ENCODE measurements around the gene PADI3. TPM values are rescaled to one million over a fixed set of nuclear protein-coding genes. Genes with fewer than 3 reads are reported as not detected.

The PADI3 gene
- total RNA-seq, 1 experiment from 2014 or later: 0.61 TPM

GRCh38 chr1:17297991-17298390 lies 49.1 kb downstream of the PADI3 start (continued):
- TF ChIP-seq CBFB (CRISPR knock-in tag; IDR thresholded peaks at IDR 0.05; ENCODE audit: low read depth) (no peak), NFATC4 (CRISPR knock-in tag; IDR thresholded peaks at IDR 0.05) (no peak), ZNF281 (CRISPR knock-in tag; IDR thresholded peaks at IDR 0.05) (no peak), FOXJ3 (CRISPR knock-in tag; IDR thresholded peaks at IDR 0.05; ENCODE audit: borderline replicate concordance) (no peak), ZNF396 (CRISPR knock-in tag; IDR thresholded peaks at IDR 0.05; ENCODE audit: borderline replicate concordance) (no peak)

- DNase-seq (ENCODE audit: low spot score) (no peak), ATAC-seq (no peak)
- no peak for TF ChIP-seq ZNF671 (CRISPR knock-in tag; IDR thresholded peaks at IDR 0.05)
- TF ChIP-seq, protein P1, sequence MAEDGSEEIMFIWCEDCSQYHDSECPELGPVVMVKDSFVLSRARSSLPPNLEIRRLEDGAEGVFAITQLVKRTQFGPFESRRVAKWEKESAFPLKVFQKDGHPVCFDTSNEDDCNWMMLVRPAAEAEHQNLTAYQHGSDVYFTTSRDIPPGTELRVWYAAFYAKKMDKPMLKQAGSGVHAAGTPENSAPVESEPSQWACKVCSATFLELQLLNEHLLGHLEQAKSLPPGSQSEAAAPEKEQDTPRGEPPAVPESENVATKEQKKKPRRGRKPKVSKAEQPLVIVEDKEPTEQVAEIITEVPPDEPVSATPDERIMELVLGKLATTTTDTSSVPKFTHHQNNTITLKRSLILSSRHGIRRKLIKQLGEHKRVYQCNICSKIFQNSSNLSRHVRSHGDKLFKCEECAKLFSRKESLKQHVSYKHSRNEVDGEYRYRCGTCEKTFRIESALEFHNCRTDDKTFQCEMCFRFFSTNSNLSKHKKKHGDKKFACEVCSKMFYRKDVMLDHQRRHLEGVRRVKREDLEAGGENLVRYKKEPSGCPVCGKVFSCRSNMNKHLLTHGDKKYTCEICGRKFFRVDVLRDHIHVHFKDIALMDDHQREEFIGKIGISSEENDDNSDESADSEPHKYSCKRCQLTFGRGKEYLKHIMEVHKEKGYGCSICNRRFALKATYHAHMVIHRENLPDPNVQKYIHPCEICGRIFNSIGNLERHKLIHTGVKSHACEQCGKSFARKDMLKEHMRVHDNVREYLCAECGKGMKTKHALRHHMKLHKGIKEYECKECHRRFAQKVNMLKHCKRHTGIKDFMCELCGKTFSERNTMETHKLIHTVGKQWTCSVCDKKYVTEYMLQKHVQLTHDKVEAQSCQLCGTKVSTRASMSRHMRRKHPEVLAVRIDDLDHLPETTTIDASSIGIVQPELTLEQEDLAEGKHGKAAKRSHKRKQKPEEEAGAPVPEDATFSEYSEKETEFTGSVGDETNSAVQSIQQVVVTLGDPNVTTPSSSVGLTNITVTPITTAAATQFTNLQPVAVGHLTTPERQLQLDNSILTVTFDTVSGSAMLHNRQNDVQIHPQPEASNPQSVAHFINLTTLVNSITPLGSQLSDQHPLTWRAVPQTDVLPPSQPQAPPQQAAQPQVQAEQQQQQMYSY (CRISPR knock-in tag; IDR thresholded peaks at IDR 0.05): no peak
- no peak for TF ChIP-seq NR2C2 (CRISPR knock-in tag; IDR thresholded peaks at IDR 0.05)
- no peak for TF ChIP-seq ZNF423 (CRISPR knock-in tag; IDR thresholded peaks at IDR 0.05)
- no peak for TF ChIP-seq ETV6 (CRISPR knock-in tag; IDR thresholded peaks at IDR 0.05)
- TF ChIP-seq, protein P2, sequence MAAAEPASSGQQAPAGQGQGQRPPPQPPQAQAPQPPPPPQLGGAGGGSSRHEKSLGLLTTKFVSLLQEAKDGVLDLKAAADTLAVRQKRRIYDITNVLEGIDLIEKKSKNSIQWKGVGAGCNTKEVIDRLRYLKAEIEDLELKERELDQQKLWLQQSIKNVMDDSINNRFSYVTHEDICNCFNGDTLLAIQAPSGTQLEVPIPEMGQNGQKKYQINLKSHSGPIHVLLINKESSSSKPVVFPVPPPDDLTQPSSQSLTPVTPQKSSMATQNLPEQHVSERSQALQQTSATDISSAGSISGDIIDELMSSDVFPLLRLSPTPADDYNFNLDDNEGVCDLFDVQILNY (CRISPR knock-in tag; IDR thresholded peaks at IDR 0.05): no peak
- no peak for TF ChIP-seq SOX15 (CRISPR knock-in tag; IDR thresholded peaks at IDR 0.05)
- TF ChIP-seq TCF7 (CRISPR knock-in tag; IDR thresholded peaks at IDR 0.05; ENCODE audit: low read depth): no peak
- no peak for TF ChIP-seq FOXK1 (CRISPR knock-in tag; IDR thresholded peaks at IDR 0.05)
- Mint-ChIP-seq H3K9me3 (peaks cover 22% of the 10 kb centered on the region), H3K27me3 (ENCODE audit: low read depth) (peaks cover 6% of the 10 kb centered on the region), H3K4me1 (peaks cover 12% of the 10 kb centered on the region), H3K36me3 (peaks cover 14% of the 10 kb centered on the region), H3K27ac (no peak overlapping the region), H3K4me3 (no peak overlapping the region)
- ChIA-PET CTCF (no interaction called here), POLR2A (no interaction called here)
These were observed 52.9 kb downstream of the PADI3 start for GRCh38 chr1:17301767-17302166.

- no peak overlapping the region for H3K27ac Mint-ChIP-seq
- POLR2A ChIA-PET: no interaction called here
- H3K36me3 Mint-ChIP-seq: peaks cover 14% of the 10 kb centered on the region
- peaks cover 17% of the 10 kb centered on the region for H3K4me1 Mint-ChIP-seq
- peaks cover 18% of the 10 kb centered on the region for H3K9me3 Mint-ChIP-seq
- H3K27me3 Mint-ChIP-seq (ENCODE audit: low read depth): peaks cover 6% of the 10 kb centered on the region
- CTCF ChIA-PET: interaction anchor here (0.6 to 1.0 kb wide), 2 partner anchors 8 to 31 kb away, joined by 3 read pairs; no protein-coding TSS in a partner anchor
- no peak overlapping the region for H3K4me3 Mint-ChIP-seq
- DNase-seq (ENCODE audit: low spot score) (no peak), ATAC-seq (no peak)
- TF ChIP-seq RORB (CRISPR knock-in tag; IDR thresholded peaks at IDR 0.05) (no peak), ESRRA (CRISPR knock-in tag; IDR thresholded peaks at IDR 0.05; ENCODE audit: borderline replicate concordance) (no peak), ZNF416 (CRISPR knock-in tag; IDR thresholded peaks at IDR 0.05) (no peak), ZNF219 (CRISPR knock-in tag; IDR thresholded peaks at IDR 0.05; ENCODE audit: borderline replicate concordance) (no peak), NFE2L1 (CRISPR knock-in tag; IDR thresholded peaks at IDR 0.05) (no peak), GABPB1 (CRISPR knock-in tag; IDR thresholded peaks at IDR 0.05) (no peak), RELA (CRISPR knock-in tag; IDR thresholded peaks at IDR 0.05; ENCODE audit: borderline replicate concordance) (no peak)
- TF ChIP-seq, protein P3, sequence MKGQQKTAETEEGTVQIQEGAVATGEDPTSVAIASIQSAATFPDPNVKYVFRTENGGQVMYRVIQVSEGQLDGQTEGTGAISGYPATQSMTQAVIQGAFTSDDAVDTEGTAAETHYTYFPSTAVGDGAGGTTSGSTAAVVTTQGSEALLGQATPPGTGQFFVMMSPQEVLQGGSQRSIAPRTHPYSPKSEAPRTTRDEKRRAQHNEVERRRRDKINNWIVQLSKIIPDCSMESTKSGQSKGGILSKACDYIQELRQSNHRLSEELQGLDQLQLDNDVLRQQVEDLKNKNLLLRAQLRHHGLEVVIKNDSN (CRISPR knock-in tag; IDR thresholded peaks at IDR 0.05): no peak
- TF ChIP-seq, protein P4, sequence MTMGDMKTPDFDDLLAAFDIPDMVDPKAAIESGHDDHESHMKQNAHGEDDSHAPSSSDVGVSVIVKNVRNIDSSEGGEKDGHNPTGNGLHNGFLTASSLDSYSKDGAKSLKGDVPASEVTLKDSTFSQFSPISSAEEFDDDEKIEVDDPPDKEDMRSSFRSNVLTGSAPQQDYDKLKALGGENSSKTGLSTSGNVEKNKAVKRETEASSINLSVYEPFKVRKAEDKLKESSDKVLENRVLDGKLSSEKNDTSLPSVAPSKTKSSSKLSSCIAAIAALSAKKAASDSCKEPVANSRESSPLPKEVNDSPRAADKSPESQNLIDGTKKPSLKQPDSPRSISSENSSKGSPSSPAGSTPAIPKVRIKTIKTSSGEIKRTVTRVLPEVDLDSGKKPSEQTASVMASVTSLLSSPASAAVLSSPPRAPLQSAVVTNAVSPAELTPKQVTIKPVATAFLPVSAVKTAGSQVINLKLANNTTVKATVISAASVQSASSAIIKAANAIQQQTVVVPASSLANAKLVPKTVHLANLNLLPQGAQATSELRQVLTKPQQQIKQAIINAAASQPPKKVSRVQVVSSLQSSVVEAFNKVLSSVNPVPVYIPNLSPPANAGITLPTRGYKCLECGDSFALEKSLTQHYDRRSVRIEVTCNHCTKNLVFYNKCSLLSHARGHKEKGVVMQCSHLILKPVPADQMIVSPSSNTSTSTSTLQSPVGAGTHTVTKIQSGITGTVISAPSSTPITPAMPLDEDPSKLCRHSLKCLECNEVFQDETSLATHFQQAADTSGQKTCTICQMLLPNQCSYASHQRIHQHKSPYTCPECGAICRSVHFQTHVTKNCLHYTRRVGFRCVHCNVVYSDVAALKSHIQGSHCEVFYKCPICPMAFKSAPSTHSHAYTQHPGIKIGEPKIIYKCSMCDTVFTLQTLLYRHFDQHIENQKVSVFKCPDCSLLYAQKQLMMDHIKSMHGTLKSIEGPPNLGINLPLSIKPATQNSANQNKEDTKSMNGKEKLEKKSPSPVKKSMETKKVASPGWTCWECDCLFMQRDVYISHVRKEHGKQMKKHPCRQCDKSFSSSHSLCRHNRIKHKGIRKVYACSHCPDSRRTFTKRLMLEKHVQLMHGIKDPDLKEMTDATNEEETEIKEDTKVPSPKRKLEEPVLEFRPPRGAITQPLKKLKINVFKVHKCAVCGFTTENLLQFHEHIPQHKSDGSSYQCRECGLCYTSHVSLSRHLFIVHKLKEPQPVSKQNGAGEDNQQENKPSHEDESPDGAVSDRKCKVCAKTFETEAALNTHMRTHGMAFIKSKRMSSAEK (CRISPR knock-in tag; IDR thresholded peaks at IDR 0.05; ENCODE audit: borderline replicate concordance): no peak
These were observed 55.4 kb downstream of the PADI3 start for GRCh38 chr1:17304151-17304825.

Measured in WTC11 (cell line).